GM21619 (cell line): ENCODE results near the gene SMCO4.

ENCODE experiments used
- ATAC-seq: cut with Tn5 transposase; IDR thresholded peaks from one replicate; pipeline ENCODE4 v1.9.1; 2021; ENCODE audit not compliant: unreplicated experiment

SMCO4 gene

DNA sequence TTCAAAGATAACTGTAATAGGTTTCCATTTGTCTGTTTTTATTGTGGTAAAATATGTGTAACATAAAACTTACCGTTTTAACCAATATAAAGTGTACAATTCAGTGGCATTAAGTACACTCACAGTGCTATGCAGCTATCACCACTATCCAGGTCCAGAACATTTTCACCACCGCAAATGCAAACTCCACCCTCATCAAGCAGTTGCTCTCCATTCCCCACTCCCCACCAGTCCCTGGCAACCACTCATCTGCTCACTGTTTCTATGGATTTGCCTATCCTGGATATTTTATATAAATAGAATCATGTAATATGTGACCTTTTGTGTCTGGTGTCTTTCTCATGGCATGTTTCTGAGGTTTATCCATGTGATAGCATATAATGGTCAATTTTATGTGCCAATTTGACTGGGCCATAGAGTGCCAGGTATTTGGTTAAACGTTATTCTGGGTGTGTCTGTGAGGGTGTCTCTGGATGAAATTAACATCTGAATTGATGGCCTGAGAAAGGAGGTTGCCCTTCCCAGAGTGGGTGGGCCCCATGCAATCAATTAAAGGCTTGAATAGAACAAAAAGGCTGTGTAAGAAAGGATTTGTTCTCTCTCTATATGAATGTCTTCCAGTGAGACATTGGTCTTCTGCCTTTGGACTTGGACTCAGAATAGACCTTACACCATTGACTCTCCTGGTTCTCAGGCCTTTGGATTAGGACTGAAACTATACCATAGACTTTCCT lies 17.2 kb upstream of the SMCO4 start:
- no peak for ATAC-seq

DNA sequence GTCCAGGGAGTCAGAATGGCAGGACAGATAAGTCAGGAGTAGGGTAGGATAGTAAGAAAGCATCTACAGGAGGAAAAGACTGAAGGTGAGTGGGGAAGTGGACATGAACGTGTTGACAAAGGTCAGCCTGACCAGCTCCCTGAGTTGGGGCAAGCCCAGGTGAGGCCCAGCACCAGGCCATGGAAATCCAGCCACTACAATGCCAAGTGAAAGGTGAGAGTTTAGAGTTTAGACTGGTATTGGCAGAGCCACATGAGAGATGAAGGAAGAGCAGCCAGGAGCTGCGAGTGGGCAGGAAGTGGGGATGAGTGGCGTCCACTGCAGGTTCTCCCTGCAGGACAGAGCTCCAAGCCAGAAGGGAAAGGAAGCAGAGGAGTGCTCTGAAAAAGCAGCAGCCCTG lies 16.5 kb upstream of the SMCO4 start:
- no peak for ATAC-seq

DNA sequence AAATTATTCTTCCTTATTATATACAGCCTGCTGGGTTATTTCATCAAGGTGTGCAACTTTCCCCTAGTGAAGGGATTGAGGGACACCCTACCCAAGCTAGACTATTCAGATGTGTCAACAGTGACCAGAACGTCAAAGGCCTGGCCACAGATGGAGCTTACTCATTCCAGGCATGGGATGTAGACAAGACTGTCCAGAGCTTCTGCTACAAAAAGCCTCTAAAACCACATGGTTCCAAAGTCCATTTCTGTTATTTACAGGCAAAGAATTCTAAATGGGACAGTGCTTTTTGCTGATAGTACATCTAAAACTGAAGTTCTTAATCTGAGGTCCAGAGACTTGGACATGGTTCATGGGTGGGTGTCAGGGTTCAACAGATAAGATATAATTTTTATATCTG lies 9.7 kb upstream of the SMCO4 start:
- ATAC-seq: no peak

DNA sequence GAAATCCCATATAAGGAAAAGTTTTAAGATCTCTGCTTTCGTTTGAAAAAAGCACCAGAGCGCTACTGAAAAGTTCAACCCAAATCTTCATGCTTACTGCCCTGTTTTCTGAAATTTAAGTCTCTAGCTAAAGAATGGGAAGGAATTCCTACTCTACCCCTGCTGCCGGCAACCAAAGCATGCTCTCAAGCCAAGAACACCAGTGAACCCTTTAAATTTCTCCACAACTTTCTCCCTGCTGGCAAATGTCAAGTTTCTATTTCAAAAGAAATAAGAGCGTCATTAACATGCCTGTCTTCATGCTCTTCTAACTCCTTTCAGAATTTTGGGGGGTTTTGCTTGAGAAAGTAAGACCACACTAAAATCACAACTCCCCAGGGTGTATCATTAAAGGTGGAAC lies 6.8 kb upstream of the SMCO4 start:
- no peak for ATAC-seq

DNA sequence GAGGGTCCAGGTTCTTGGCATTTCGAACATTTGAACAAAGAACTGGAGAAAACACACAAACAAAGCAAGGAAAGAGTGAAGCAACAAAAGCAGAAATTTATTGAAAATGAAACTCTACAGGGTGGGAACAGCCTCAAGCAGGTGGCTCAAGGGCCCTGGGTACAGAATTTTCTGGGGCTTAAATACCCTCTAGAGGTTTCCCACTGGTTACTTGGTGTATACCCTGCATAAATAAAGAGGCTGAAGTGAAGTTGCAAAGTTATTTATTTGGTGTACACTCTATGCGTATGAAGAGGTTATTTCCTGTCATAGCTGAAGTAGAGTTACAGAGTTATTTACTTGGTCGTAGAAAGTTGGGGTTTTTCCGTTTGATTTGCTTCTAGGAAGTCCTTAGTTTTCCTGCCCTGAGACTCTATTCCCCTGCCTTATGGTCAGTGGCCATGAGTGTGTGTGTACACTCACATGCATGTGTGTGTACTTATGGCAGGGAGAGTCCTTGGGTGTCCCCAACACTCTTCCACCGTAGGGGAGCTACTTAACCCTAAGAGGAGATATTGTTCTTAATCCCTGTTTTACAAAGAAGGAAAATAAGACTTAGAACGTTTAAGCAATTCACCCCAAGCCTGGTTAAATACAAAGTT lies 5.6 kb upstream of the SMCO4 start:
- ATAC-seq: no peak

DNA sequence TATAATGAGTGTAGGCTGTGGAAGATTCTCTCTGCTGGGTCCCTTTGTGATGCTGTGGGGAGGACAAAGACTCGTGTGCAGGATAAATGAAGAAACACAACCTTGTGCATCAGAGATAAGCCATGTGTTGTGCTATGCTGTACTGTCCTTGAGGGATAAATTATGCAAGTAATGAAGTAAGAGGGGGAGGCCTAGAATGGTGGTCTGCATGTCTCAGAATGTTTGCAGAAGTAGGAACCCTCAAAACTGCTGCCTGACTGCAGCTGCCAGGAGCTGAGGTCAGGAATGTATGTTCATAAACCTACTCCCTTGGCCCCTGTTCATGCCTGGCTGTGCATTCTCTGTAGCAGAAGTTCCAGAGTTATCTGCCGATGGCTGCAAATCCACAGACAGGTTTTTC lies 4.6 kb upstream of the SMCO4 start:
- ATAC-seq: no peak

DNA sequence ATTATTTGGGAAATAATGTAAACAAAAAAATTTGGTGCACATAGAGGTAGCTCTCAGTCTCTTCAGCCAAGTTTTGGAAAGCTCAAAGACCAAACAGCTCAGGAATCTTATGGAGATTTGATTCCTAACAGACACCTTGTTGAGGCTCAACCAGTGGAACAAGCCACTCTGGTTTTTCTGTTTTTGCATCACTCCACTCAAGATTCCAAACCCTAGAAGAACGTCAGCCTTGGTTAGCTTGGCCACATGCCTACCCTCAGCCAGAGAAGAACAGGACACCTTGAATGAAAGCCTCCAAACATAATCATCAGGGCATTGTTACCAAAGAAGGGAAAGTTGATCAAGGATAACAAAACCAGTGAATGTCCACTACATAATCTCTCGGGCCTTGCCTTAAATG lies 3.8 kb upstream of the SMCO4 start:
- no peak for ATAC-seq

DNA sequence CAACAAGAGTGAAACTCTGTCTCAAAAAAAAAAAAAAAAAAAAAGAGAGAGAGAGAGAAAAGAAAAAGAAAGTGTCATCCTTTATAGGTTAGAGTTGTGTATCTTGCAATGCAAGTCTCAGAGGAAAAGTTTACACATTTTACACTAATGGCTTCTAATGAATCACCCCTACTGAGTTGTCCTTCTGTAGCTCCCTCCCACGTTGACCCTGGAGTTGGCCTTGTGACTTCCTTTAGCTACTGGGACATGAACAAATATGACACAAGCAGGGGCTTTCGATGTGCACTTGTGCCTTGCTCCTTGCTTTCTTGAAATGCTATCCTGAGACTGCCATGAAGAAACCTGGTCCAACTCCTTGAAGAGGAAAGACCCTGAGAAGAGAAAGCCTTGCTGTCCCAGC lies 2.4 kb upstream of the SMCO4 start:
- ATAC-seq: no peak

DNA sequence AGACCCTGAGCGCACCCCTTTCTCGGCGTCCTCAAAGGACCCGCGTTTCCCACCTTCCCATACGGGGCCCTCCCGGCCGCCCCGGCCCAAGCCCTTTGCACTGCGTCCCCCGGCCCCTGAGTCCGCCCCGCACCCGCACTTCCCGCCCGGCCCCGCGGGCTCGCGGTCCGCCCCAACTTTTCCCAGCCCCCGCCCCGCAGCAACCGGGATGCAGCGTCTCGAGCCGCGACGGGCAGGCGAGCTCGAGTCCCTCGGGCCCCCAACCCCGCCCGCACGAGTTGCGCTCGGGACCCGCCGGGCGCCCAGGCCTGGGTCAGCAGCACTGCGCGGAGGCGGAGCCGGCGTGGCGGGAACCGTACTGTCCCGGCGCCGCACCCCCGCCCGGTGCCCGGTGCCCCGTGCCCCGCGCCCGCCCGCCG lies 371 bp downstream of the SMCO4 start:
- ATAC-seq: peak; percentile 33

DNA sequence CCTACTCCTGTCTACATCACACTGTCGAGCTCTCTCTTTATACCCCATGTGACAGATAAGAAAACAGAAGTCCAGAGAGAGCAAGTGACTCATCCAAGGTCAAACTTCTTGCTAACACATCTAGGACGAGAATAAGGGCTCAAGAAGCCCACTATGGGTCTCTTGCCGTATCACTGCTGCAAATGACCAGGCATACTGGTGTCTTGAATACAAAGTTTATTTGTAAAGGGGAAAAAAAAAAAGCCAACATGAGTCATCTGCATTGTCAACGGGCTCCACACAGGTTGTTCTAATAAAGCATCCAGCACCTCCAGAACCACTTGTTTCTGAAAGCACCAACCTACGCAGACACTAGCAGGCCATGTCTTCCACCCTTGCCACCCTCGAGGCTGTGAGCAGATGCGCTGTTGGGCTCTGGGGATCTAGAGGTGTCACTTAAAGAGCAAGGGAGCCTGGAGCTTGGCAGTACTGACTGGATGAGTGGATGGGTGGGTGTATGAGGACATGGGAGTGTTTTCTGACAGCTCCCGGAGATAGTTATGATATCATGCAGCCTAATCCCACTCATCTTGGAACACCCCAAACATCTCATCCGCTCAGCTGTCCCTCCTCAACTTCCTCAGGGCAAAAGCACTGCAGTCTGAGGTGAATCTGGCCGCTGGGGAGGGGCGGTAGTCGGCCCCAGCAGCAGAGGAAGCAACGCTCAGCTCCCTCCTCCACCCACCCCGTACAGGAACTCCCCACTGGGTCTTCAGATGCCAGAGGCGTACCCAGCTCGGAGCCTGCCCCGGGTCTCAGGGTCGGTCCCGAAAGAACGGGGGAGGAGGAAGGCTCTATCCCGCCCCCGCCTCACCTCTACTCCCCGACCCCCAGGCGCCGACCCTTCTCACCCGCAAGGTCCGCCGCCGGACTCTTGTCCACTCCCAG lies 1.0 kb downstream of the SMCO4 start:
- peak; percentile 59 for ATAC-seq

DNA sequence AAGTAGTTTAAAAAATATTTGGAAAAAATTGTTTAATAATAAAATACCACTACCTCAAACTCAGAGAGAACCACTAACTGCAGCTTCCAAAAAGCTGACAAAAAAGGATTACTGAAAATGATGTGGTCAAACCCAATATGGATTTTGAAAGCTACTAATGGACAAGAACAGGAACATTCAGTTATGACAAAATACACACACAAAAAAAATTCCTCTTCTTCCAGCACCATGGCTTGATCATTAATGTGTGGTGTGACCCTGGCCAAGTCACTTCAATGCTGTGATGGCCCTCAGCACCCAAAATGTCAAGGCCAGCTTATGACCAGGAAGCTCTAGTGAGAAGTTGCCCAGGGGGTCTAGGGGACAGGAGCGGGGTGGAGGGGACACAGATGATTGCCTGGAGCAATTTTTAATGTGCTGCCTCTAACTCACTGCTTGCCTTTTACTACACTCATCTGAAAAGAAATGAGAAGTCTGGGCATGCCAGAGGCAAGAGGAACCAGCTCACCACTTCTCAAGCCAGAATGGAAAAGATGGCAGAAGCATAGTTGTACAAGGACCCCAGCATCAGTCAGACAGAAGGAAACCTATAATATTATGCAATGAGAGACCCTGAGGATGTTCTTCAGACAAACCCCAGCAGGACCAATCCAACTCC lies 2.2 kb downstream of the SMCO4 start:
- no peak for ATAC-seq

DNA sequence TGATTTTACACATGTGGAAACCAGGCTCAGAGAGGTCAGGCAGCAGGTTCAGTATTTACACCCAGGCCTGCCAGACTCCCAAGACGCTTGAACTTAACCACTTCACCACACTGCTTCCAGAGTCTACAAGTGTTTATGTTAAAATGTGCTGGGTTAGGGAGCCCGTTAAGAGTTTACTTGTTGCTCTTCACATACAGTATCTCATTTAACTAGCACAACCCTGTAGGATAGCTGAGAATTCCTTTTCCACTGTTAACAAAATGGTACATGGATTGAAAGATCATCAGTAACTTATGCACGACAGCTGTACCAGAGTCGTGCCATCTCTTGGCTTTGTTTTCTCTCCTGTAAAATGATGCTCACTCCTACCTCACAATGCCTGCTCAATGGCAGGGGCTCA lies 2.9 kb downstream of the SMCO4 start:
- ATAC-seq: no peak

DNA sequence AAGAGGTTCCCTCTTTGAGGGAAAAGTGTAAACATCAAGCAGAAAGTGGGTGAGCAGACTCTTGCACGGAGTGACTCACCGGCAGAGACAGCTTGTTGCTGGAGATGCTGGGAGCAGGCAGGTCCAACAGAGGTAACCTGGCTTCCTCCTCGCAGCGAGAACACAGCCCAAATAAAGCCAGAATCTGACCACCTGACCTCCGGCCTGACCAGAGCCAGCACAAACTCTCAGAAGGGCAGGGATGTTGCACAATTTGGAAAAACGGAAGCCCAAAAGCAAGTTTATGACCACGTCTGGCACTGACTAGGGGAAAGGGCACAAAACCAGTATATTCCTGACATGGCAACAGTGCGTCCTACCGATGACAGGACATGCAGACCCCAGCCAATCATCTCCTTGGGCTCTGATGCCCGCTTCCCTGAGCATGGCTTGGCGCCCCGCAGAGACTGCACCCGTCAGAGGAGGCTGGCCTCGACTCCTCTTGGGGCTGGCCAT lies 5.4 kb downstream of the SMCO4 start:
- ATAC-seq: no peak

DNA sequence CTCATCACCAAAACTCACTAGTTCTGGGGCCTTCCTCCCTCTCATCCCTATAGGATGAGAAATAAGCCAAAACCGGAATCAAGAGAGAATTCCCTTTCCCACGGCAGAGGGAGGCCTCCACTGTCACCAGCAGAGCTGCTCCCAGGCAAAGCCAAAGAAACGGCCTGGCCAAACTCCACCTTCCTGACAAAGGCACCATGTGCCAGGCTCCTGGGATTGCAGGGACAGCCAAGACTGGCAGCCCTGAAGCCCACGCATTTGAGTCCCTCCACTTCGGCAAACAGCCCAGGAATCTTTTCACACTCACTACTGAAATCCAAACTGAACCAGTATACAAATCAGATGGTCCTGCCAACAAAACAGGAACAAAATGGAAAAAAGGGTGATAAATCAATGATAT lies 6.1 kb downstream of the SMCO4 start:
- no peak for ATAC-seq

DNA sequence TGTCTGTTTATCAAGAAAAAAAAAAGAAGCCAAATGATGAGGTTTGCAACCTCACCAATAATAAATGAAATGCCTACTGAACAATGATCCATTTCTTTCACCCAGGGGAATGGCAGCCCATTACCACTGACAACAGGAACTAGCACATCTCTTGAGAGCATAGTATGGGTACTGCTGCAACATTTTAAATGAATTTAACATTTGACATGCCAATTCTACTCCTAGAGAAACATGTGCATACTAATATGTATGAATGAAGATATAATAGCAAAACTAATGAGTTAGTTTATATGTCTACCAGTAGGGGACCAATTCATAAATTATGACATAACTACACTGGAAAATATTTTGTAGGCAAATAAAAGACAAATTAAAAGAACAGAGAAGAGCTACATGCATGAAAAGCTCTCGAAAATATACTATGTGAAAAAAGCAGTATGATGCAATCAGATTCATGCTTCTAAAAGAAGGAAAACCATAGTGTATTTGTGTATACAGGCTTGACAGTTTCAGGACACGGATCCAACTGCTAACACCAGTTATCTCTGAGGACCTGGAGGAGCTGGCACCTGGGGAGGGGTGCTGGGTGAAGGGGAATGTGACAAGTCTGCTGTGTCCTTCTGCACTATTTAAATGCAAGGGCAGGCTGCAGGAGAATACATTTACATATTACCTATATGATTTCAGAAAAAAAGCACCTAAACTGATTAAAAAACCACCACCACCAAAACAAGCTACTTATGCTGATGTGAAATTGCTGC lies 6.9 kb downstream of the SMCO4 start:
- ATAC-seq: no peak

DNA sequence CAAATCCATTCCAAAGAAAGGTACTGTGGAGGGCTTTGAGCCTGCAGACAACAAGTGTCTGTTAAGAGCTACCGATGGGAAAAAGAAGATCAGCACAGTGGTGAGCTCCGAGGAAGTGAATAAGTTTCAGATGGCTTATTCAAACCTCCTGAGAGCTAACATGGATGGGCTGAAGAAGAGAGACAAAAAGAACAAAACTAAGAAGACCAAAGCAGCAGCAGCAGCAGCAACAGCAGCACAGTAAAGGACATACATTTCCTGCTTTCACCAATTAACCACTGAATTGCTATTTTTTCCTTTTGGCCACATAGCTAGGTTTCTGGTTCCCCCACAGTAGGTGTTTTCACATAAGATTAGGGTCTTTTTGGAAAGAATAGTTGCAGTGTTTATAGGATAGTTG lies 7.6 kb downstream of the SMCO4 start:
- ATAC-seq: peak; percentile 59

DNA sequence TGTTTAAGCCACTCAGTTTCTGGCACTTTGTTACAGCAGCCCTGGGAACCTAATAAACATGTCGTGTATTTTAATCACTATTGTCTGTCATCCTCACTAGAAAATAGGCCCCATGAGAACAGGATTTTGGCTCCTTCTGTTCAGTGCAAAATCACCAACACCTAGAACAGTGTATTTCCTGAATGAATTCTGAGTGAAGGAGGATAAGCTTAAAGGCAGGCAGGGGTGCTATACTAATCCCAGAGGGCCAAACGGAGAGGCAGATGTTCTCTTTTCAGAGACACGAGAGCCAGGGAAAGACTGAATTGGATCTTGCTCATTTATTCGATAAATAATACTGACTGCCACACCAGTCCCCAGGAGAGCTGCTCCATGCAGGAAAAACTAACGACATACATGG lies 10.4 kb downstream of the SMCO4 start:
- ATAC-seq: no peak

DNA sequence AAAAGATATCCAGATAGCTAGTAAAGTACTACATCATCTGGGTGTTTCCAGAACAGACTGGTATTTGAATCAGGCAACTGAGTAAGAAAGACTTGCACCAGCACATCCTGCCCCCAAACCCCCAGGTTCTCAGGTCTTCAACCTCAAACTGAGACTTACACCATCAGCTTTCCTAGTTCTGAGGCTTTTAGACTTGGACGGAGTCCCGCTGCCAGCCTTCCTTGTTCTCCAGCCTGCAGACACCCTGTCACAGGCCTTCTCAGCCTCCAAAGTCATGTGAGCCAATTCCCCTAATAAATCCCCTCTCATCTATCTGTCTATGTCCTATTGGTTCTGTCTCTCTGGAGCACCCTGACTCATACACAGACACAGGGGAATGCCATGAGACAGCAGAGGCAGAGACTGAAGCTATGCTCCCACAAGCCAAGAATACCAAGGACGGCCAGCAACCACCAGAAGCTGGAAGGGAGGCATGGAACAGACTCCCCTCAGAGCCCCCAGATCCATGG lies 10.9 kb downstream of the SMCO4 start:
- no peak for ATAC-seq

DNA sequence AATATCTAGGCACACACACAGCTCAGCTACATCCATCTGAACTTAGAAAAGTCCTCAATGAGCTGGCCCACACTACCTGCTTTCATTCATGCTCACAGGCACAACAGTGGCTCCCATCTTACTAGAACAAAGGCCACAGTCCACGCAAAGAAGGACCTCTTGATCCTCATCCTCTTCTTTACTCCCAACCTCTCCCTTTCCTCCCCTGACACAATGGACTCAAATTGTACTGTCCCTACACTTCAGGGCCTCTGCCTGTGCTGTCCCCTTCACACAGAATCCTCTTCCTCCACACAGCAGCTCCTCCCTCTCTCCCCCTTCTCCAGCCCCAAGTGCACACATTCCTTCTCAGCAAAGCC lies 12.7 kb downstream of the SMCO4 start:
- ATAC-seq: no peak

DNA sequence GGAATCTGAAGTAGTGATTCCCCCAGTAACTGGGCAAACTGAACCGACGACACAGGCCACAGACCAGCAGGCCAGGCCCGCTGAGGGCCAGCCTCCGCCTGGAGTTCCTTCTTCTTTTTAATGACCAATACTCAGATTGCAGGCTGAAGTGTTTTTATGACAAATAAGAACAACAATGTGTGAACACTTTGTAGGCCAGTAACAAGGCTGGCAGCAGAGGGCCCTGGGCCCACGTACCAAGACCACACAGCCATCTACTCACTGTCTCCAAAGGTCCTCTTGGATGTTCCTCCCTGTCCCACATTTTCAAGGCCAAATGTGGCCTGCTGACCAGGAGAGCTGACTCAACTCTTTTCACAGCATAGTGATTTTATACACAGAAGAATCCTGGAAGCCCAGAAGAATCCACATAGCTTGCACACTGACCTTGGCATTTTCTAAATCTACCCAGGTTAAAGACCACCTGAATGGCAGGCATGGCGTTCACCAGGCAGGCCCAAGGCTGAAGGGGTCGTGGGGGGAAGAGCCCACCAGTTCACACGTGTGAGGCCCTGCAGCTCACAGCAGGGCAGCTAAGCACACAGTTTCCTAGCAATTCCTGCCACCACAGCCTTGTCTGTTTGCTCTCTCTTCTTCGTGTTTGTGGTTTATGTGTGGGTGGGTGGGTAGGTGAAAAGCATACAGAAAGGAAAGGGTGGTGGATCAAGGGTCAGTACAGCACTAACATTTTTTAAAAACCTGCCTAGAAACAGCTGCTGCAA lies 13.3 kb downstream of the SMCO4 start:
- no peak for ATAC-seq
